Activated CD4-positive, alpha-beta T cell treated with anti-CD3 and anti-CD28 coated beads for 24 hours (primary cell): ENCODE data around the gene DLD.
"Not testable (repeated sequence)": the region's sequence is repeated elsewhere in the genome, so short reads cannot be mapped to it uniquely, and the experiment has no call there.

Experiments used
- DNase-seq, 2 donors: peaks; one replicate each; pipeline ENCODE4 v3.0.0-alpha.2; 2020; ENCODE audit warnings: low read depth in 2 of 2

DLD gene

GRCh38 chr7:107890962-107891635 is at the start of gene DLD:
Gene DLD, plus strand, starts transcription at chr7:107891183. Its CDS starts 68 bp downstream, at chr7:107891251.
- peak; percentile 85 to 90 for DNase-seq

GRCh38 chr7:107842213-107842612 is 48.8 kb upstream of the DLD start:
- no peak for DNase-seq

GRCh38 chr7:107843184-107843583 is 47.8 kb upstream of the DLD start:
- DNase-seq, result no peak

- no peak for DNase-seq
Observed at GRCh38 chr7:107846324-107846723, 44.7 kb upstream of the DLD start.

GRCh38 chr7:107847168-107847835 is 43.7 kb upstream of the DLD start:
- no peak for DNase-seq

- not testable (repeated sequence) for DNase-seq
Observed at GRCh38 chr7:107847836-107848175, 43.2 kb upstream of the DLD start.

GRCh38 chr7:107848211-107848610 is 42.8 kb upstream of the DLD start:
- not testable (repeated sequence) for DNase-seq

- no peak for DNase-seq
Observed at GRCh38 chr7:107850216-107850615, 40.8 kb upstream of the DLD start.

GRCh38 chr7:107850643-107851042 is 40.3 kb upstream of the DLD start:
- no peak for DNase-seq

GRCh38 chr7:107854454-107854853 is 36.5 kb upstream of the DLD start:
- no peak for DNase-seq

GRCh38 chr7:107854989-107855388 is 36.0 kb upstream of the DLD start:
- DNase-seq, result no peak

- no peak for DNase-seq
Observed at GRCh38 chr7:107856806-107857540, 34.0 kb upstream of the DLD start.

GRCh38 chr7:107857541-107857912 is 33.5 kb upstream of the DLD start:
- no peak for DNase-seq

- DNase-seq, result no peak
Observed at GRCh38 chr7:107858280-107858679, 32.7 kb upstream of the DLD start.

GRCh38 chr7:107860279-107860961 is 30.6 kb upstream of the DLD start:
- no peak for DNase-seq

GRCh38 chr7:107860981-107861652 is 29.9 kb upstream of the DLD start:
- DNase-seq, result no peak

GRCh38 chr7:107865956-107866775 is 24.8 kb upstream of the DLD start:
- DNase-seq, result no peak

GRCh38 chr7:107867858-107868466 is 23.0 kb upstream of the DLD start:
- DNase-seq, result no peak

GRCh38 chr7:107870427-107871000 is 20.5 kb upstream of the DLD start:
- DNase-seq, result no peak

GRCh38 chr7:107874111-107874510 is 16.9 kb upstream of the DLD start:
- no peak for DNase-seq
